Measurements from ENCODE around the gene DDX41.

DNA sequence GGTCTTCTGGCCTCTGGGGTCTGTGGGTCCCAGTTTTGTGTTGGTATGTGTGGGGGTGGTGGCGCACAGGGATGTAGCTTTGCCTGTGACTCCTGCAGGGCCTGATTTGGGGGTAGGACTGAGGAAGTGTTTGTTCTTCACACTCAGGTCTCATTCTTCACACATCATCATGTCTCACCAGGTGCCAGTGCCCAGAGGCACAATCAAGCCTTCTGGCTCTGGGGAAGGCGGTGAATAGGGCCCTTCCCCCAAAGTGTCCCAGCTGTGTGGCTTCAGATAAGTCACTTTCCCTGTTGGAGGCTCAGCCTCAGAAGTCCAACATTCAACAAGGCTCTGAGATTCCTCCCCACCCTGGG is 48.5 kb downstream of the DDX41 start:
- TF ChIP-seq EP300 (IDR thresholded peaks at IDR 0.05): no peak
- TF ChIP-seq, protein P1, sequence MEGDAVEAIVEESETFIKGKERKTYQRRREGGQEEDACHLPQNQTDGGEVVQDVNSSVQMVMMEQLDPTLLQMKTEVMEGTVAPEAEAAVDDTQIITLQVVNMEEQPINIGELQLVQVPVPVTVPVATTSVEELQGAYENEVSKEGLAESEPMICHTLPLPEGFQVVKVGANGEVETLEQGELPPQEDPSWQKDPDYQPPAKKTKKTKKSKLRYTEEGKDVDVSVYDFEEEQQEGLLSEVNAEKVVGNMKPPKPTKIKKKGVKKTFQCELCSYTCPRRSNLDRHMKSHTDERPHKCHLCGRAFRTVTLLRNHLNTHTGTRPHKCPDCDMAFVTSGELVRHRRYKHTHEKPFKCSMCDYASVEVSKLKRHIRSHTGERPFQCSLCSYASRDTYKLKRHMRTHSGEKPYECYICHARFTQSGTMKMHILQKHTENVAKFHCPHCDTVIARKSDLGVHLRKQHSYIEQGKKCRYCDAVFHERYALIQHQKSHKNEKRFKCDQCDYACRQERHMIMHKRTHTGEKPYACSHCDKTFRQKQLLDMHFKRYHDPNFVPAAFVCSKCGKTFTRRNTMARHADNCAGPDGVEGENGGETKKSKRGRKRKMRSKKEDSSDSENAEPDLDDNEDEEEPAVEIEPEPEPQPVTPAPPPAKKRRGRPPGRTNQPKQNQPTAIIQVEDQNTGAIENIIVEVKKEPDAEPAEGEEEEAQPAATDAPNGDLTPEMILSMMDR (IDR thresholded peaks at IDR 0.05): no peak

Measured in ovary (tissue), 3 donors.